GM12873 (cell line): ENCODE measurements around the gene ECE1.

Experiments
- CTCF ChIP-seq: IDR thresholded peaks from 2 replicates; pipeline ENCODE4 v1.5.1; 2012; ENCODE audit warnings: low read depth, mild to moderate bottlenecking, moderate library complexity, low read length, control low read depth; ENCODE audit not compliant: insufficient read depth; ENCODE audit errors: missing control alignments

ECE1 gene

GRCh38 chr1:21313203-21313885, 23.1 kb upstream of the ECE1 start:
- no peak for TF ChIP-seq CTCF

GRCh38 chr1:21312407-21312992, 22.2 kb upstream of the ECE1 start:
- TF ChIP-seq CTCF: no peak

- no peak for TF ChIP-seq CTCF
These were observed 20.8 kb upstream of the ECE1 start for GRCh38 chr1:21311016-21311415.

GRCh38 chr1:21308847-21309652, 18.8 kb upstream of the ECE1 start:
- TF ChIP-seq CTCF: no peak

- TF ChIP-seq CTCF: no peak
These were observed 18.1 kb upstream of the ECE1 start for GRCh38 chr1:21308330-21308729.

GRCh38 chr1:21307663-21308305, 17.5 kb upstream of the ECE1 start:
- TF ChIP-seq CTCF: no peak

- TF ChIP-seq CTCF: no peak
These were observed 16.9 kb upstream of the ECE1 start for GRCh38 chr1:21307210-21307609.
